ENCODE measurements around the gene COA4. TPM values are rescaled to one million over a fixed set of nuclear protein-coding genes. Genes with fewer than 3 reads are reported as not detected.
A peak's percentile ranks its signal among the peaks of the same experiment; 100 is the strongest.
"Not testable (repeated sequence)": the region's sequence is repeated elsewhere in the genome, so short reads cannot be mapped to it uniquely, and the experiment has no call there.

Gene COA4
- total RNA-seq, 2 experiments from 2014 or later = 62.0 to 67.7 TPM

GRCh38 chr11:73888244-73888643, 11.6 kb upstream of the COA4 start:
- H3K4me3 Mint-ChIP-seq = no peak overlapping the region
- peaks cover 25% of the 10 kb centered on the region for H3K36me3 Mint-ChIP-seq (ENCODE audit: low read depth)
- ChIA-PET POLR2A (no interaction called here), CTCF (no interaction called here)
- no peak for ATAC-seq
- no peak for DNase-seq
- no peaks in the 10 kb centered on the region for H3K4me1 Mint-ChIP-seq (ENCODE audit: low read depth)
- no peaks in the 10 kb centered on the region for H3K27me3 Mint-ChIP-seq (ENCODE audit: low read depth)
- no peaks in the 10 kb centered on the region for H3K9me3 Mint-ChIP-seq (ENCODE audit: insufficient read depth)
- H3K27ac Mint-ChIP-seq = no peak overlapping the region

GRCh38 chr11:73883856-73884255, 7.2 kb upstream of the COA4 start:
- Mint-ChIP-seq H3K4me1 (ENCODE audit: low read depth) (peaks cover 3% of the 10 kb centered on the region), H3K27ac (no peak overlapping the region), H3K9me3 (ENCODE audit: insufficient read depth) (no peaks in the 10 kb centered on the region), H3K4me3 (no peak overlapping the region), H3K36me3 (ENCODE audit: low read depth) (peaks cover 20% of the 10 kb centered on the region), H3K27me3 (ENCODE audit: low read depth) (no peaks in the 10 kb centered on the region)
- DNase-seq (no peak), ATAC-seq (no peak)
- POLR2A ChIA-PET = no interaction called here
- CTCF ChIA-PET = no interaction called here

- POLR2A ChIA-PET = interaction anchor here (0.6 kb wide), 1 partner anchor 120 kb away, joined by 3 read pairs; the partner anchor contains the start of gene RAB6A
These were observed 3.8 kb upstream of the COA4 start for GRCh38 chr11:73880449-73880848.

GRCh38 chr11:73878771-73879170, 2.1 kb upstream of the COA4 start:
- Mint-ChIP-seq H3K4me1 (ENCODE audit: low read depth) (peaks cover 36% of the 10 kb centered on the region), H3K27me3 (ENCODE audit: low read depth) (no peaks in the 10 kb centered on the region), H3K36me3 (ENCODE audit: low read depth) (peaks cover 24% of the 10 kb centered on the region), H3K9me3 (ENCODE audit: insufficient read depth) (no peaks in the 10 kb centered on the region), H3K4me3 (no peak overlapping the region), H3K27ac (no peak overlapping the region)
- DNase-seq = no peak
- ChIA-PET POLR2A (interaction anchor here (1.9 kb wide), 1 partner anchor 91 kb away, joined by 7 read pairs; the partner anchor contains the start of gene MRPL48), CTCF (interaction anchor here (0.7 kb wide), 1 partner anchor 17 kb away, joined by 3 read pairs; no protein-coding TSS in a partner anchor)
- ATAC-seq = no peak

More at GRCh38 chr11:73880449-73880848, 3.8 kb upstream of the COA4 start:
- not testable (repeated sequence) for H3K9me3 Mint-ChIP-seq (ENCODE audit: insufficient read depth); H3K4me3 Mint-ChIP-seq; DNase-seq; H3K27ac Mint-ChIP-seq; ATAC-seq; H3K27me3 Mint-ChIP-seq (ENCODE audit: low read depth)
- H3K36me3 Mint-ChIP-seq (ENCODE audit: low read depth) = peaks cover 15% of the 10 kb centered on the region
- CTCF ChIA-PET = interaction anchor here (1.3 kb wide), 1 partner anchor 12 kb away, joined by 4 read pairs; no protein-coding TSS in a partner anchor
- peaks cover 27% of the 10 kb centered on the region for H3K4me1 Mint-ChIP-seq (ENCODE audit: low read depth)

GRCh38 chr11:73875840-73876239, 806 bp downstream of the COA4 start:
- ATAC-seq = no peak
- ChIA-PET CTCF (no interaction called here), POLR2A (no interaction called here)
- peaks cover 37% of the 10 kb centered on the region for H3K36me3 Mint-ChIP-seq (ENCODE audit: low read depth)
- peak overlapping the region; percentile 96 for H3K4me3 Mint-ChIP-seq
- DNase-seq = no peak
- H3K27me3 Mint-ChIP-seq (ENCODE audit: low read depth) = no peaks in the 10 kb centered on the region
- no peaks in the 10 kb centered on the region for H3K9me3 Mint-ChIP-seq (ENCODE audit: insufficient read depth)
- peaks cover 41% of the 10 kb centered on the region for H3K4me1 Mint-ChIP-seq (ENCODE audit: low read depth)
- H3K27ac Mint-ChIP-seq = peak overlapping the region; percentile 99

GRCh38 chr11:73875380-73875779, 1.3 kb downstream of the COA4 start:
- POLR2A ChIA-PET = no interaction called here
- peaks cover 41% of the 10 kb centered on the region for H3K4me1 Mint-ChIP-seq (ENCODE audit: low read depth)
- no peaks in the 10 kb centered on the region for H3K9me3 Mint-ChIP-seq (ENCODE audit: insufficient read depth)
- peak overlapping the region; percentile 99 for H3K27ac Mint-ChIP-seq
- CTCF ChIA-PET = no interaction called here
- no peak for ATAC-seq
- H3K4me3 Mint-ChIP-seq = peak overlapping the region; percentile 96
- H3K27me3 Mint-ChIP-seq (ENCODE audit: low read depth) = no peaks in the 10 kb centered on the region
- no peak for DNase-seq
- peaks cover 38% of the 10 kb centered on the region for H3K36me3 Mint-ChIP-seq (ENCODE audit: low read depth)

- ATAC-seq = no peak
- no peaks in the 10 kb centered on the region for H3K27me3 Mint-ChIP-seq (ENCODE audit: low read depth)
- H3K4me3 Mint-ChIP-seq = no peak overlapping the region
- H3K36me3 Mint-ChIP-seq (ENCODE audit: low read depth) = peaks cover 42% of the 10 kb centered on the region
- CTCF ChIA-PET = interaction anchor here (1.1 kb wide), 1 partner anchor 58 kb away, joined by 4 read pairs; no protein-coding TSS in a partner anchor
- no peaks in the 10 kb centered on the region for H3K9me3 Mint-ChIP-seq (ENCODE audit: insufficient read depth)
- peaks cover 30% of the 10 kb centered on the region for H3K4me1 Mint-ChIP-seq (ENCODE audit: low read depth)
- POLR2A ChIA-PET = no interaction called here
- peak overlapping the region; percentile 4 for H3K27ac Mint-ChIP-seq
- DNase-seq = no peak
These were observed 3.8 kb downstream of the COA4 start for GRCh38 chr11:73872749-73873357.

GRCh38 chr11:73870261-73870660, 6.4 kb downstream of the COA4 start:
- Mint-ChIP-seq H3K36me3 (ENCODE audit: low read depth) (peaks cover 33% of the 10 kb centered on the region), H3K9me3 (ENCODE audit: insufficient read depth) (no peaks in the 10 kb centered on the region), H3K4me1 (ENCODE audit: low read depth) (peaks cover 12% of the 10 kb centered on the region), H3K27ac (no peak overlapping the region), H3K4me3 (no peak overlapping the region), H3K27me3 (ENCODE audit: low read depth) (no peaks in the 10 kb centered on the region)
- CTCF ChIA-PET = interaction anchor here (1.4 kb wide), 1 partner anchor 94 kb away, joined by 3 read pairs; no protein-coding TSS in a partner anchor
- DNase-seq (no peak), ATAC-seq (no peak)
- POLR2A ChIA-PET = interaction anchor here (1.1 kb wide), 1 partner anchor 15 kb away, joined by 3 read pairs; no protein-coding TSS in a partner anchor

- Mint-ChIP-seq H3K36me3 (ENCODE audit: low read depth) (peaks cover 28% of the 10 kb centered on the region), H3K4me1 (ENCODE audit: low read depth) (peaks cover 6% of the 10 kb centered on the region), H3K9me3 (ENCODE audit: insufficient read depth) (no peaks in the 10 kb centered on the region), H3K27ac (no peak overlapping the region), H3K4me3 (no peak overlapping the region), H3K27me3 (ENCODE audit: low read depth) (no peaks in the 10 kb centered on the region)
- CTCF ChIA-PET = interaction anchor here (1.4 kb wide), 1 partner anchor 95 kb away, joined by 3 read pairs; no protein-coding TSS in a partner anchor
- POLR2A ChIA-PET = no interaction called here
- ATAC-seq = no peak
- no peak for DNase-seq
These were observed 7.2 kb downstream of the COA4 start for GRCh38 chr11:73869332-73869949.

- no peak for DNase-seq
- H3K9me3 Mint-ChIP-seq (ENCODE audit: insufficient read depth) = no peaks in the 10 kb centered on the region
- H3K27ac Mint-ChIP-seq = no peak overlapping the region
- peaks cover 19% of the 10 kb centered on the region for H3K36me3 Mint-ChIP-seq (ENCODE audit: low read depth)
- no peaks in the 10 kb centered on the region for H3K4me1 Mint-ChIP-seq (ENCODE audit: low read depth)
- no peaks in the 10 kb centered on the region for H3K27me3 Mint-ChIP-seq (ENCODE audit: low read depth)
- ATAC-seq = no peak
- ChIA-PET CTCF (interaction anchor here (1.8 kb wide), 1 partner anchor 64 kb away, joined by 3 read pairs; no protein-coding TSS in a partner anchor), POLR2A (no interaction called here)
- H3K4me3 Mint-ChIP-seq = no peak overlapping the region
These were observed 10.1 kb downstream of the COA4 start for GRCh38 chr11:73866586-73866996.

GRCh38 chr11:73866095-73866579, 10.5 kb downstream of the COA4 start:
- ATAC-seq (no peak), DNase-seq (no peak)
- H3K4me3 Mint-ChIP-seq = no peak overlapping the region
- H3K4me1 Mint-ChIP-seq (ENCODE audit: low read depth) = no peaks in the 10 kb centered on the region
- no peaks in the 10 kb centered on the region for H3K9me3 Mint-ChIP-seq (ENCODE audit: insufficient read depth)
- ChIA-PET CTCF (interaction anchor here (1.8 kb wide), 1 partner anchor 65 kb away, joined by 3 read pairs; no protein-coding TSS in a partner anchor), POLR2A (no interaction called here)
- no peak overlapping the region for H3K27ac Mint-ChIP-seq
- peaks cover 21% of the 10 kb centered on the region for H3K36me3 Mint-ChIP-seq (ENCODE audit: low read depth)
- H3K27me3 Mint-ChIP-seq (ENCODE audit: low read depth) = no peaks in the 10 kb centered on the region

- H3K4me3 Mint-ChIP-seq = no peak overlapping the region
- H3K27ac Mint-ChIP-seq = no peak overlapping the region
- H3K4me1 Mint-ChIP-seq (ENCODE audit: low read depth) = no peaks in the 10 kb centered on the region
- DNase-seq (no peak), ATAC-seq (no peak)
- peaks cover 22% of the 10 kb centered on the region for H3K36me3 Mint-ChIP-seq (ENCODE audit: low read depth)
- no peaks in the 10 kb centered on the region for H3K9me3 Mint-ChIP-seq (ENCODE audit: insufficient read depth)
- H3K27me3 Mint-ChIP-seq (ENCODE audit: low read depth) = no peaks in the 10 kb centered on the region
- CTCF ChIA-PET = no interaction called here
- POLR2A ChIA-PET = no interaction called here
These were observed 13.7 kb downstream of the COA4 start for GRCh38 chr11:73862986-73863385.

Measured in activated CD8-positive, alpha-beta T cell treated with anti-CD3 and anti-CD28 coated beads, Interleukin-2, amount 10 ng/mL, durations not matched to agents 7 days and 5 days (primary cell).